Skin epidermis (tissue), 12 donors: ENCODE data around the gene METTL6.
A peak's percentile ranks its signal among the peaks of the same experiment; 100 is the strongest.
"Not testable (repeated sequence)": the region's sequence is repeated elsewhere in the genome, so short reads cannot be mapped to it uniquely, and the experiment has no call there.

ENCODE experiments used
- H3K27ac ChIP-seq, 21 experiments: fragments of 200-600 bp; sonication (generic) in 11 of 21; one replicate each; pipeline ENCODE4 v1.5.0; 2020; ENCODE audit warnings: mild to moderate bottlenecking in 3 of 21, inconsistent platforms in 2 of 21, moderate library complexity in 2 of 21
- H3K4me3 ChIP-seq, 7 experiments: fragments of 200-600 bp; sonication (generic) in 2 of 7; one replicate each; pipeline ENCODE4 v1.5.0; 2020; ENCODE audit warnings: inconsistent platforms in 2 of 7, mild to moderate bottlenecking in 2 of 7, moderate library complexity in 1 of 7

METTL6 gene, protein sequence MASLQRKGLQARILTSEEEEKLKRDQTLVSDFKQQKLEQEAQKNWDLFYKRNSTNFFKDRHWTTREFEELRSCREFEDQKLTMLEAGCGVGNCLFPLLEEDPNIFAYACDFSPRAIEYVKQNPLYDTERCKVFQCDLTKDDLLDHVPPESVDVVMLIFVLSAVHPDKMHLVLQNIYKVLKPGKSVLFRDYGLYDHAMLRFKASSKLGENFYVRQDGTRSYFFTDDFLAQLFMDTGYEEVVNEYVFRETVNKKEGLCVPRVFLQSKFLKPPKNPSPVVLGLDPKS

DNA sequence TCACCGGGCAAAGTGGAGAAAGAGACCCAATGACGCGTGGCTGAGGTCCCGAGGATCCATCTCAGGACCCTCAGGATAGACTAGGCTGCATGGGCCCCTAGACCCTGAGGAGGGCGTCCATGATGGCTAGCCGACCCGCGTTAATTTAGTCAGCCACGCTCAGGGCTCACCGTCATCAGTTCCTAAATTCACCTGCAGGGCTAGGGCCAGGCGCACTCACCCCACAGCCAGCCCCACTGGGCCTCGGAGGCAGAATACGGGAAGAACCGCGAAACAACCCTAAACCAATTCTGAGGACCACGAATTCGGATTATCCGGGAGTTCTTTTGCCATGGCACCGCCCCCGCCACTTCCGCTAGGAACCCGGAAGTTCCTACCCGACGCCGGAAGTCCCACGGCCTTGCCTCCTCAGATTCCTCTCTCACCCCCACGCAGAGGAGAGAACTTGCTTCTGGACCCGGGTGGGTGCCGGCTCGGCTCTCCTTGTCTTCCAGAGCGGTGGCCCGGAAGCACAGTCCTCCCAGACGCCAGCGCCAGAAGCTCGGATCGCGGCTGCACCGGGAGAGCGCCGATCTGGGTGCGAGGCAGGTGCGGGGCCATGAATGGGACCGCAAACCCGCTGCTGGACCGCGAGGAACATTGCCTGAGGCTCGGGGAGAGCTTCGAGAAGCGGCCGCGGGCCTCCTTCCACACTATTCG lies at the start of gene METTL6, which contains the start of gene EAF1:
METTL6 (minus strand) TSS at position 363 of the 699 bp plus-strand sequence. CDS start 1,033 bp downstream, outside the sequence.
EAF1 (plus strand) TSS at position 417 of the 699 bp plus-strand sequence; CDS start at position 599, 182 bp downstream.
- Histone ChIP-seq H3K27ac (peak within 1 kb of the TSS; percentile 76 to 95 (median 90)), H3K4me3 (peak within 1 kb of the TSS; percentile 63 to 93 (median 77))

DNA sequence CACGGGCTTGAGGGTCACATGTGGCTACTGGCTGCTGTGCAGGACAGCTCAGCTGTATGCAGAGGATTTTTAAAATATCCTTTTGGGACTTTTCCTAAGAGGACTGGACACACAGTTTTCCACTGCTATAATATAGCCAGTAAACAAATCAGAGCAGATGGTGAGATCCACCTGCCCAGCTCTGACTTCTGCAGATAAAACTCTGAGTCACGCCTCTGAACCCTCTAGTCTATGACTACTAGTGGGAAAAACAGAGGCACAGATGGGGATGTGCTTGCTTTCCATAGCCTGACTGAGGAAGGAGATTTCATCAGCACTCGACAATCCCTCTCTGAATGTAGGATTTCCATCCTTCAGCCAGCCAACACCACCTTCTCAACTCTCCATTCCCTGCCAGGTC lies 49.0 kb upstream of the METTL6 start:
- Histone ChIP-seq H3K4me3 (no peak overlapping the region), H3K27ac (no peak overlapping the region)

DNA sequence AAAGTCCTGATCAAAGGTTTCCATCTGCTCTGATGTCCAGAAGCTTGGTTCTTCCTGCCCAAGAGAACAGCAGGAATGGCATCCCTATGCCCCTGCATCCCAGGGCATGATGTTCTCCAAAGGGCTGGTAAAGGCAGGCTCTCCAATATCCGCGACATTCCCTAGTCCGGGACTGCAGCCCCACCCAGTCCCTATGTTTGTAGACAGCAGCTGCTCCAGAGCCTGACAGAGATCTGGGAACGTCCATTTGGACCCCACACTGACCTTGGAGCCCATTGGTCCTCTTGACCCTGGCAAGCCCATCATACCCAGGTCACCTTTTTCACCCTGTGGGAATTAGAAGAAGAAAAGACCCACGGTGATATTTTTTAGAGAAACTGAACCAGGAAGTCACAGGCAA lies 47.8 kb upstream of the METTL6 start:
- Histone ChIP-seq H3K4me3 (no peak overlapping the region), H3K27ac (no peak overlapping the region)

DNA sequence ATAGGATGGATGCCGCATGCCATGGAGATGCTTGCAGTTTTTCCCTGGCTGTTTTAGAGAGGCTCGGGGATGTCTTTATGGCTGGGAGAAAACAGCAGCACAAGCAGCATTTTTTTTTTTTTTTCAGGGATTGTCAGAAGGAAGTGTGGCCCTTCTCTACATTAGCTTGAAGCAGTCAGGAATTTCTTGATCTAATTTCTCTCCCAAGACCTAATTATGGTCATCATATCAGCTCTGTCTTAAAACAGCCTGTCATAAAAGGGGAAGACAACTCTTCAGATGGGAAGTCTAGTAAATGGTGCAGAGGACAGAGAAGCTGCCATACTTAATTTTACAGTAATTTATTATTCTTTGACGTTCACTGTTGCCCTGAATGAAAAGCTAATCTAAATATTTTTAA lies 44.5 kb upstream of the METTL6 start:
- H3K4me3 ChIP-seq, result no peak overlapping the region
- H3K27ac ChIP-seq, result no peak overlapping the region

DNA sequence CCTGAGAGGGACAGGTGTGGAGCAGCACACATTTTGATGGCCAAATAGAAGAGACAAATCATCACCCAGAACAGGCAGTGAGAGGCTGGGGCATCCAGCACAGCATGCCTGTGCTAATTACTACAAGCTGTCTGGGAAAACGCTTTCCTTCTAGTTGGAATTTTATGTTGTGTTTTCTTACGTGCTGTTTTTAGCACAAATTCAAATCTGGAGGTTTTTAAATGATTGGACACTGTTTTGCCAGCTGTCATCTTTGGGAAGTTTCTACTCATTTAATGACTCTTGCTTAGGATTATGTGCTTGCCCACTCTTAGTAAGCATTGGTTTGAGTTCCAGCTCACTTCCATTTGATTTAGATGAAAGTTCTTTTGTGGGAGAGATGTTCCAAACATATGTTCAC lies 43.5 kb upstream of the METTL6 start:
- no peak overlapping the region for H3K4me3 ChIP-seq
- no peak overlapping the region for H3K27ac ChIP-seq

DNA sequence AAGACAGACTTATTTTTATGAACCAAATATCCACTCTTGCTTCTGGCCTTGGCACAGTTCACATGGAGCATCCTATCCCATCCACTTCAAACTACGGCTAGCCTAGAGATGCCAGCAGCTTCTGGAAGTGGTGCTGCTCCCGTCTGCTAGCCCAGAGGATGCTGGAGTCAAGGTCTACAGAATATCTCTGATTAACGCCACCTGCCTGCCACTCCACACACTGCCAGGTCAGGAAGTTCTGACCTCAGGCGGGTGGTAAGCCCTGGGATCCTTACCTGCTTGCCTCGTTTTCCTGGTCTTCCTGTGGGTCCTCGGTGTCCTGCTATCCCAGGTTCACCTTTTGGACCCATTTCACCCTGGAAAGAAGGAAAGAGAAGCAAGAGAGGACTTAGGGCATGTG lies 42.9 kb upstream of the METTL6 start:
- Histone ChIP-seq H3K4me3 (no peak overlapping the region), H3K27ac (no peak overlapping the region)

DNA sequence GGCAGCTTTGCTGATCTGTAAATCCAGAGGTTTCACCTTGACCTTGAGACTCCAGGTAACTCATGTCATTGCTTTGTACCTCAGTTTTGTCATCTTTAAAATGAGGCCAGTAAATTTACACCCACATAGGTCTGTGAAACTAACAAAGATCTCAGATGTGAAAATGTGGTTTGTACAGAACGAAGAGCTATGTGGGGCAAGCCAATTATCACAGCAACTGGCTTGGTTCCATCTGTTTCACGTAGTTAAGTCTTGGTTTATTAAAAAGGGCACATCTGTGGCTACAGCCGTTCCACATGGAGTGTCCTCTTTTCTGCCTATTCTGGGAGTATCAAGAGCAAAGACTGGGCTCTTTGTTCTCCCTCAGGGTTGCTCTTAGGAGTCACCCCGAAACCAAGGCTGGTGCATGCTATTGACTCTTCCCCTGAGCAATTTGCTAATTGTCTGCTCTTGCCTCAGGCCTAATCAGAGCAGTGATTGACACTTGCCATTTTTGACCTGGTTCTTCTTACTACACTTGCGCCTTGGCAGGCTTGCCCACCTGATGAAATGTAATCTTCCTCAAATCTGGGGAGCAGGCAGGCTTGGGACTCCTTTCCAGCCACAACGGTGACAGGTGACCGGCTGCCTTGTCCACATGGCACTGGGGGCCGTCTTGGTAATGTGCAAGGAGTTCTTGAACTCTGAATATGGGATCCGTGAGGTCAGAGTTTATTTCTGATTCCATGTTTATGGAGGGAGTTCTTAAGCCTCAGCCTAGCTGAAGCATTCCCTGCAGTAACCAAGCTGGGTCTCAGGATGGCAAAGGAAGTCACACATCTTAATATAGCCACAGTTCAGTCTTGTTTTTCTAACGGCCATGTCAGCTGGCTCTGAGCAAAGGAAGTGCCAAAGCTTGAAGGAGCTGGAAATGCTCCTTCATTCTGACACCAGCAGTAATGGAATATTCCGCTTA lies 40.2 kb upstream of the METTL6 start:
- H3K4me3 ChIP-seq, result no peak overlapping the region
- H3K27ac ChIP-seq, result no peak overlapping the region

DNA sequence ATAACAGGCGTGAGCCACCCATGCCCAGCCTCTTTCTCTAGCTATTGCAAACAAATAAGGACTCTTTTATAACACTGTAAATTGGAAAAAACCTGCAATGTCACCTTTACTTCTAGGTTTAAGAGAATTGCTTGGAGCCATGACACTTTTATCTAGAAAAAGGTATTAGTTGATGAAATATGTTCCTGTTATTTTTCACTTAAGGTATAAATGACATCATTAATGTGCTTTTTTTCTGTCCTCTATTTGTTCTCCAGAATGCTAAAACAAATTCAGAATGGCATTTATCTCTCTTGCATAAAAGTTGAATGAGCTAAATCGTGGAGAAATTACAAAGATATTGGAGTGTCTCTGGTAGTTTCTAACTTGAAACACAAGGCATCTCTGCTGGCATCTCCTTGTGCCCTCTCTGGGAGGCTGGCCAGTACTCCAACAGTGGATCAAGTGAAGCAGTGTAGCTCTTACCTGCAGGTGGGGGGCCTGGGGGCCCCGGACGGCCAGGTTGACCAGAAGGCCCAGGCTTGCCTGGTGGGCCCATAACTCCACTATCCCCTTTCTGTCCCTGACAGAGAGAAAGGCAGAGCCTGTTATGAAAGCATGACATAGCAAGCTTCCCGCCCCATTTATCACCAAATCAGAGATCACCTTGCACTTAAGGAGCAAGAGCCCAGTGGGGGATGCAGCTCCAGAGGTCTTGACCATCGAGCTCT lies 38.7 kb upstream of the METTL6 start:
- Histone ChIP-seq H3K27ac (no peak overlapping the region), H3K4me3 (no peak overlapping the region)

DNA sequence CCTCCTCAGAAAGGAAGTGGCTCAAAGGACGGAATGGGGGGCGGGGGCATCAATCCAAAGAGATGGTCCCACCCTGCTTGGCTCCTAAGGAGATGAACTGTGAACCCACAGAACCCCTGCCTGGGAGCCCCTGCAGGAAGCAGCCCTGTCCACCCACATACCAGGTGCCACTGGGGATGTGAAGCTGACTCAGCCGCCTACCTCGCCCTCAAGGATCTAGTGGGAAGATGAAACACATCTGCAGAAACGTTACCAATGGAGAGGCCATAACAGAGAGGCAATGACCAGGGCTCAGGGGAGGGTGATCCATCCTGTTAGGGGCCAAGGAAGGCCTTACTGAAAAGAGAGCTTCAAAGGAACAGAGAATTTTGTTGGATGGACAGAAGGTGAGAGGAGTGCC lies 35.1 kb upstream of the METTL6 start:
- no peak overlapping the region for H3K27ac ChIP-seq
- H3K4me3 ChIP-seq, result no peak overlapping the region

DNA sequence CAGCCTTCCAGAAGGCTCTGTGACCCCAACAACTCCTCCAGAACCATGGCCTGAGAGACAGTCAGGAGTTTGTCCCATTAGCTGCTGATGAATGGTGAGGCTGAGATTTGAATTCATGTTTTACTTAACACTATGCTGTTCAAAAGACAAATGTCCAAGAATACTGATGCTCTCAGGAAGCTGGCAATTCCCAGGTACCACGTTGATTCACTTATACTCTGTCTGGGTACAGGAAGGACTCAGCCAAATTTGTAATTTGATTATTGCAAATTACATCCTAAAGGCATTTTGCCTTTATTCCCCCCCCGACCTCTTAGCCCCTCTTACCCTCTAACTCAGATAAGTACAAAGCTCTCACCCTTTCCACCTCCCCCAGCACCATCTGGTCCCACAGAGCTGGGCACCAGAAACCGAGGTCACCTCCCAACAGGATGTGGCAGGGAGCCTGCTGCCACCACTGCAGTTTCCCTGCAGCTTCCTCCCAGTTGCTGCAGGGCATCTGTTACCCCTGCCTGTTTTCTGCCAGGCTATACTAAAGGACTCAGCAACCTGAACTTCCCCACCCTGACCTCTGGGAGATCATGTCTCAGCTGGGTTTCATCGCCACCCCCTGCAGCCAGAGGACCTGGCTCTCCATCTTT lies 33.7 kb upstream of the METTL6 start:
- H3K27ac ChIP-seq, result no peak overlapping the region
- no peak overlapping the region for H3K4me3 ChIP-seq

DNA sequence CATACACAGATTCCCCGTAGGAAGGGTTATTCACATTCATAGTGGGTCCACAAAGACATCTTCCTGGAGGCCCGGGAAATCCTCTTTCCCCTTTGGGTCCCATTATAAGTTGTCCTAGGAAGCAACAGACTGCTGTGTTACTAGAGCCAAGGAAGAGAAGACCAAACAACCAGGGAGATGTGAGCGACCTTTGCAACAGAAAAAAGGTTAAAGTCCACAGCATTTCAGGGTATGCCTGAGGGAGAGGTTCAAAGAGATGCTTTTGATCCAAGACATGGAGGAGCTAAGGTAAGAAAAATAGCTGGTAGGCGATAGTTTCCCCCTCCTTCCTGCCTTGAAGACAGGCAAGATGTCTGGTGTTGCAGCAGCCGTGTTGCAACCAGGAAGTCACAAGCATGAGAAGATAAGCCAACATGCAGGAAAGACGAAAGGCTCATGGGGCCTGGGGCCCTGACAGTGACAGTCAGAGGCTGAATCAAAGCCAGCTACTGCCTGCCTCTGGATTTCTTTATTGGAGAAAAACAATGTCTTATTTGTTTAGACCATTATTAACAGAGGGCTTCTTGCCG lies 31.0 kb upstream of the METTL6 start:
- H3K4me3 ChIP-seq, result no peak overlapping the region
- no peak overlapping the region for H3K27ac ChIP-seq

DNA sequence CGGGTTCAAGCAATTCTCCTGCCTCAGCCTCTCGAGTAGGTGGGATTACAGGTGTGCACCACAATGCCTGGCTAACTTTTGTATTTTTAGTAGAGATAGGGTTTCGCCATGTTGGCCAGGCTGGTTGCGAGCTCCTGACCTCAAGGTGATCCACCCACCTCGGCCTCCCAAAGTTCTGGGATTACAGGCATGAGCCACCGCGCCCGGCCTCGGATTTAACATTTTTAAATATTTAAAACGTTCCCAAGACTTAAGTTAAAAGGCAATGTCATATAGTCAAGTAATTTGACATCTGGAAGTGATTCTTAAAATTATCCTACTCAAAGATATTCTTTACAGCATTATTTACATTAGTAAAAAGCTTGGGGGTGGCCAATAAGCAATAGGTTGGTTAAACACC lies 29.6 kb upstream of the METTL6 start:
- H3K27ac ChIP-seq, H3K4me3 ChIP-seq: not testable (repeated sequence)

DNA sequence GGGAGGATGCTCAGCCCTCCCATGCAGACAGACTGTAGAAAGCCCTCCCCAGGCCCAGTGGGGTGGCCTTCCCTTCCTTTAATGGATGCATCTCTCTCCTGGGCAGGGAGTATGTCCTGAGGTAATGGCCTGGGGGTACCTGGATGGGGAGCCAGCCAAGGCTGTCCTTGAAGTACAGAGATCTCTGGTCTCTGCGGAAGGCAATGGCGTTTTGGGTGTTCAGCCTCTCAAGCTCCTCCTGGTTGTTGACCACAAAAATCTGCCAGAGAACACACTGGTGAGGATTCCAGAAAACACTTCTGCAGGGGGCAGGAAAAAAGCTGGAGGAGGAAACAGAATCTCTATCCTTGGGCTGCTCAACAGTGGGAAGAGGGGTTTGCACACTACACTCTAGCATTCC lies 29.0 kb upstream of the METTL6 start:
- H3K27ac ChIP-seq, result no peak overlapping the region
- no peak overlapping the region for H3K4me3 ChIP-seq

DNA sequence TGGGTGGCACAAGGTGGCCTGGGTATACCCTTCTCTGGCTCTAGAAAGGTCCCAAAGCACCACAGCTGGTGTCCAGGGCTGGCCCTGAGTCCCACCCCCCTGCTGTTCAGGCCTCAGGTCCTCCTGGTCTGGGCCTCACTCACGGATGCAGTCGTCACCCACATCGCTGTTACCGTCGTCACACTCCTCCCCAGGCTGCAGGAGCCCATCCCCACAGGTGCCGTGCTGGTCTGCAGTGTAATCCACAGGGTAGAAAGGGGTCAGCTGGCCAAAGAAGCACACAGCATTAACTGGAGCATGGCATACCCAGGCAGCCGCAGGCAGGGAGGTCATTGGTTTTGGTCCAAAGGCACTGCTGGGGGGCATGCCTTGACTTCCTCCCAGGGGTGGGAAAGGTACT lies 28.4 kb upstream of the METTL6 start:
- Histone ChIP-seq H3K27ac (no peak overlapping the region), H3K4me3 (no peak overlapping the region)

DNA sequence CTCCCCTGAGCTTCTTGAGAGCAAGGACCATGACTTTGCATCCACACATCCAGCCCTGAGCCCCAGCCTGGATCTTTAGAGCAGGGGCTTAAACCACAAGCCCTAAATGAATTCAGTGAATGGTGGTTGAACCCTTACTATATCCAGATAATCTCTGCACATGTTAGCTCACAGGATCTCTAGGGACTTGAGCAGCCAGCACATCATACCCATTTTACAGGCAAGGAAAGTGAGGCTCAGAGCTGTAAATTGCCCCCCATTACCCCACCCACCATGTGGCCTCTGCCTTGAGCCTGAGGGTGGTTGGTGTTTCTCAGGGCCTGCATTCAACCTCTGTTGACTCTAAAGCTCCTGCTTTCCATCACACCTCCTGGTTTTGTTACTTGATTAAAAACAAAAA lies 27.6 kb upstream of the METTL6 start:
- no peak overlapping the region for H3K27ac ChIP-seq
- no peak overlapping the region for H3K4me3 ChIP-seq

DNA sequence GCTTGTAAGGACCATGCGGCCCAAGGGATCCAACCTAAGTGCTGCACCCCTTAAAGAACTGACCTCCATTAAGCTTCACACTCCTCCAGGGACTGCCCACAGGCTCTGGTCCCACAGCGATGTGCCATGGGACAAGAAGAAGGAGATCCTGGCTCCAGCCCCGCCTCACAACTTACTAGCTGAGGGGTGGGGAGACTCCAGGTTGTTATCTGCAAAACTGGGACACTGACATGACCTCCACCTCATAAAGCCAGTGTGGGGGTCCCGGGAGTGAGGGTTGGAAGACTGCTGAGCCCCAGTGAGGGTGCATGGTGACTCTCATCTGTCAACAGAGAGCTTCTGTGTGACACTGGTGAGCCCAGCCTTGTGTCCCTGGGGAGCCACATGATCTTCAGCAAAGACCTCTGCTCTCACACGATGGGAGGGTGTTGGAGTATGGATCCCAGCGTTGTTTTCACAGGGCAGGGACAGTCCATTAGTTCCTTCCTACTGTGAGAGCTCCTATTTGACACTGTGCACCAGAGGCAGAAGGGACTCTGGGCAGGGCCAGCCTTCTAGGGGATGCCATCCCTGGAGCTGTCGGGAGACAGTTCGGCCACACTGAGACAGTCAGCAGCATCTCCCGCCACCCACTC lies 26.8 kb upstream of the METTL6 start:
- H3K4me3 ChIP-seq, result no peak overlapping the region
- H3K27ac ChIP-seq, result no peak overlapping the region

DNA sequence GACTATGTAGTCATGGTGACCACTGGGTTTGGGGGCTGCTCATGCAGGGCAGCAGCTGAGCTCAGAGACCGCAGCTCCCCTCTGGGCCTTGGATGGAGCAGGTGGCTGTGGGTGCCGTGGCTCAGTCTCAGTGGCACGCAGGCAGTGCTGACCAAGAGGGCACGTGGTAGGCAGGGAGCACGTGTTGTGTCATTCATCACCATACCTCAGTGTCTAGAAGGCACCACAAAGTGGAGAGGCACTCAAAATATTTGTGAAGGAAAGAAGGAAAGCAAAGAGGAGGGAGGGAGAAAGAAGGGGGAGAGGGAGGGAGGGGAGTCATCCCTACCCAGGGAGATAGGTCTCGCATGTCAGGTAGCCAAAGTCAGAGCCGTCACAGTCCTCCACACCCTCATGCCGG lies 26.2 kb upstream of the METTL6 start:
- no peak overlapping the region for H3K27ac ChIP-seq

DNA sequence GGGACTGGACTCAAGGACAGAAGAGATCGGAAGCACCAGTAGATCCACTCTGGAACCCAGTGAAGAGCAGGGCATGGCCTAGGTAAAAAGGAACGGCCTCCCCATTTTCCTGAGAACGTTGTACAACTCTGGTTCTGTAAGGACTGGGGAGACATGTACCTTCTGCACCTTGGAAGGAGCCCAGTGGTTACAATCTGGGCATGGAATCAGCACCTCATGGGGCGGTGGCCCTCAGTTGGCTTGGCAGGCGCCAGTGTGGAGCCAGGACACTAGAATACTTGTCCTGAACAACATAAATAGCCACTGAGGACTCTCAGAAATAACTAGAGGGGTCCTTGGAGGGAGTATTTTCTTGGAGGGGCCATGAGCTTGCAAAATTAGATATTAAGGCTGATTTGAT lies 25.6 kb upstream of the METTL6 start:
- Histone ChIP-seq H3K4me3 (no peak overlapping the region), H3K27ac (no peak overlapping the region)

More for the DNA sequence above, 26.2 kb upstream of the METTL6 start:
- no peak overlapping the region for H3K4me3 ChIP-seq
